PFSK-1 (cell line): ENCODE measurements around the gene PROK1.

Experiments used
- FOXP2 ChIP-seq: optimal IDR thresholded peaks from 2 replicates; pipeline ENCODE3; 2011; ENCODE audit warnings: borderline replicate concordance, control low read depth, inconsistent platforms; ENCODE audit not compliant: insufficient read depth; ENCODE audit errors: extremely low read length, extremely low read depth
- POLR2AphosphoS5 ChIP-seq: IDR thresholded peaks from 2 replicates; pipeline ENCODE4 v1.6.1; 2012; ENCODE audit warnings: low read depth, mild to moderate bottlenecking, control low read depth, low read length, moderate library complexity
- REST ChIP-seq, 2 experiments: IDR thresholded peaks; 2 replicates each; pipeline versions ENCODE4 v1.6.1 to v1.8.0; 2011 to 2012; ENCODE audit warnings: low read depth in 2 of 2, low read length in 2 of 2, control low read depth in 1 of 2, inconsistent platforms in 1 of 2, mild to moderate bottlenecking in 1 of 2, moderate library complexity in 1 of 2; ENCODE audit not compliant: insufficient read depth in 1 of 2
- SIN3A ChIP-seq: IDR thresholded peaks from 2 replicates; pipeline ENCODE4 v1.6.1; 2012; ENCODE audit warnings: mild to moderate bottlenecking, low read length, moderate library complexity, borderline replicate concordance; ENCODE audit not compliant: insufficient read depth
- TAF1 ChIP-seq: IDR thresholded peaks from 2 replicates; pipeline ENCODE4 v1.6.1; 2012; ENCODE audit warnings: low read length, control low read depth, borderline replicate concordance; ENCODE audit not compliant: insufficient read depth

PROK1 gene

GRCh38 chr1:110420023-110420662 lies 30.8 kb upstream of the PROK1 start:
- TF ChIP-seq TAF1 (no peak), SIN3A (no peak), REST (IDR thresholded peaks at IDR 0.05; ENCODE audit: insufficient read depth in 1 of 2, low read depth in 2 of 2, low read length in 2 of 2) (no peak), POLR2AphosphoS5 (no peak), FOXP2 (no peak)

- no peak for TF ChIP-seq SIN3A
- TF ChIP-seq POLR2AphosphoS5 = no peak
- no peak for TF ChIP-seq FOXP2
- no peak for TF ChIP-seq TAF1
- TF ChIP-seq REST (IDR thresholded peaks at IDR 0.05; ENCODE audit: insufficient read depth in 1 of 2, low read depth in 2 of 2, low read length in 2 of 2) = no peak
These were observed 29.8 kb upstream of the PROK1 start for GRCh38 chr1:110420874-110421793.

GRCh38 chr1:110424699-110425611 lies 26.0 kb upstream of the PROK1 start:
- TF ChIP-seq POLR2AphosphoS5 (no peak), FOXP2 (no peak), SIN3A (no peak), TAF1 (no peak), REST (IDR thresholded peaks at IDR 0.05; ENCODE audit: insufficient read depth in 1 of 2, low read depth in 2 of 2, low read length in 2 of 2) (no peak)

- no peak for TF ChIP-seq REST (IDR thresholded peaks at IDR 0.05; ENCODE audit: insufficient read depth in 1 of 2, low read depth in 2 of 2, low read length in 2 of 2)
- TF ChIP-seq SIN3A = no peak
- no peak for TF ChIP-seq TAF1
- no peak for TF ChIP-seq FOXP2
- TF ChIP-seq POLR2AphosphoS5 = no peak
These were observed 25.3 kb upstream of the PROK1 start for GRCh38 chr1:110425612-110426152.
